NCI-H187 treated with DMSO at 0.1 percent for 48 hours (cell line): ENCODE results near the gene DAPK3.
"Not testable (repeated sequence)": the region's sequence is repeated elsewhere in the genome, so short reads cannot be mapped to it uniquely, and the experiment has no call there.

Experiments
- DNase-seq: peaks from one replicate; lab custom pipeline; 2025; lab: John Stamatoyannopoulos, UW

Gene DAPK3

DNA sequence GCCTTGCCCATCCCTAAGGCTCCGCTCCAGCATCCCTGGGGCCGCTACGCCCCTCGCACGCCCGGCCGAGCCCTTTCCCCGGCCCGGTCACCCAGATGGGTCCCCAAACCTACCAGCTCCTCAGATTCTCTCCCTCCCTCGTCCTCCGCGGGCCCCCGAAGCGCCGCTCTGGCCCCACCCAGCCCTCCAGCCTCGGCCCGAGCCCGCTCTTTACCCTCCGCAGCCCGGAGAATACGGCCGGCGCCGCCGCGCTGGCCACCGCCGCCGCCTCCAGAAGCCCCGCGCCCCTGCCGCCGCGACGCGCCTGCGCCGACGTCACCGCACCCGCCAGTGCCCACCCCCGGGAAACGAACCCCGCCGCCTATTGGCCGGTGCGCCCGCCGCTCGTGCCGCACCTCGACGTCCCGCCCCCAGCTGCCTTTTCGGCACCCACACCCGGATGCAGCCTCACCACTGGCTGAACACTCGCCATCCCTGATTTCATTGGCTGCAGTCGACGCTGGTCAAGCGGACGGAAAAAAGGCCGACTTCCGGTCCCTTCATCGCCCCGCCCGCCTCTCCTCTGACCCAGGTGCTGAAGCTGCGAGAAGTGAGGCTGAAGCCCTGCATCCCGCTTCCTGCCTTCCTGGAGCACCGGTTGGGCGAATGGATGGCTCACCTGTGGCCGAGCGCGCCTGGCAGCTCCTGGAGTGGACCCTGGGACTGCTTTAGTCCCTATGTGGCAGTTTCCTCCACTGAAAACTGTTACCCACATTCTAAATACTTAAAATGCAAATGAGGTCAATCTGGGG lies at the start of gene DAPK3:
Gene DAPK3 (minus strand): TSS at position 292 of the 791 bp plus-strand sequence. CDS start 1,364 bp downstream, outside the sequence.
- DNase-seq: peak; percentile 96

DNA sequence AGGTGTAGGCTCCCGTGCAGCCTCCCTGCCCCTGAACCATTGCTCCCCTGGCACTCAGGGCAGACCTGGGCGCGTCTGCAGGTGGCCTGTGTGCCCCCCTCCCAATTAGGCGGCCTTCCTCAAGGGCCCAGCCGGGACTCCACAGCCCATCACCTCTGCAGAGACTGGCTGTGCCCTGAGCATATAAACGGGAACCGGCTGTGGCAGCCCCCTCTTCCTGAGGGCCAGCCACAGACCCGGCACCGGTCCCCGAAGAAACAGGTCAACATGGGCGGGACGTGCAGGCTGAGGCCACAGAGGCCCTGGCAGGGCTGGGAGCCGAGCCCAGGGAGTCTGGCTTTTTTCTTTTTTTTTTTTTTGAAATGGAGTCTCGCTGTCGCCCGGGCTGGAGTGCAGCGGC lies 48.7 kb upstream of the DAPK3 start:
- DNase-seq: no peak

DNA sequence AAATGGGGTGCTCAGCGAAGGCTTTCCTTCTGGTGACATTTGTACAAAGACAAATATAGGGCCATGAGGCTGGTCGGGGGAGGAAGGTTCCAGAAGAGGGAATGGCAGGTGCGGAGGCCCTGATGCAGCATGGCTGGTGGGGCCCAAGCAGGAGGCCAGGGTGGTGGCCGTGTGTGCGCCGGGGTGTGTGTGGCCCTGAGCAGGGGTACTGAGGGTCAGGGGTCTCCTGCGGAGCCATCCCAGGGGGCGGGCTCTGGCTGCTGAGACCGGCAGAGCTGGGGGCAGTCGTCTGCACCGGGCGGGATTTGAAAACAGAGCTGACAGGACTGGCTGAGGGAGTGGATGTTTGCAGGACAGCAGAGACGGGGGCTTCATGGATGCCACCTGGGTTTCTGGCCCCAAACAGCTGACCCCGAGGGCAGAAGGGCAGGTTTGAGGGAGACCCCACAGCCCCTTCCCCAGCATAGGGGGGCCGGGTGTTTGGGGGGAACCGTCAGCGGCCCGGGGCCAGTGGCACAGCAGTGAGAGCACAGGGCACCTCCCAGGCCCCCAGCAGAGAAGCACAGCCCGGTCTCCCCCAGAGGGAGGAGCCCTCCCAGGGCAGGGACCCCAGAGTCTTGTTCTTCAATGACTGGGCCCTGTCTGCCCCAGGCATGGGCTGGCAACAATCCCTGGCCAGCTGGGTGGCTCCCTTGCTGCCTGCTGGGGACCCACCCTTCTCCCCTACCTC lies 48.0 kb upstream of the DAPK3 start:
- DNase-seq: no peak

DNA sequence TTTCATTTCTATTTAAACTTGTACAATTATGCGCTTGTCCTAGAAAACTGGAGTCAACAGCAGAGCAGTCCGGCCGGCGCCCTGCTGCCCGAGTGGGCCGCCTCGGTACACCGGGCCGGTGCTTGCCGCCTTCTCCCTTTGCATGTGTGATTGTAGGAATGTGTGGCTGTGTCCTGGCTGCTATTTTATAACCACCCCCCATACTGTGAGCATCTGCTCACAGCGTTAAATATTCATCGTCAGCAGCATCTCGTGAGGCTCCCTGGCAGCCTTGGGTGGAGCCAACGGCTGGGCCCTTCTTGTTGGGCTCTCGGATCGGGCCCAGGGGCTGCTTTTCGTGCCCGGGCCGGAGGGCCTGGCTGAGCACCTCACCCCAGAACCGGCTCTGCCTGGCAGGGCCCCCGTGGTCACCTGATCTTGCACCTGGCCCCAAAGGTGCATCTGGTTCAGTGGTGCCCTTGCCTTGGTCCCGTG lies 47.3 kb upstream of the DAPK3 start:
- DNase-seq: no peak

DNA sequence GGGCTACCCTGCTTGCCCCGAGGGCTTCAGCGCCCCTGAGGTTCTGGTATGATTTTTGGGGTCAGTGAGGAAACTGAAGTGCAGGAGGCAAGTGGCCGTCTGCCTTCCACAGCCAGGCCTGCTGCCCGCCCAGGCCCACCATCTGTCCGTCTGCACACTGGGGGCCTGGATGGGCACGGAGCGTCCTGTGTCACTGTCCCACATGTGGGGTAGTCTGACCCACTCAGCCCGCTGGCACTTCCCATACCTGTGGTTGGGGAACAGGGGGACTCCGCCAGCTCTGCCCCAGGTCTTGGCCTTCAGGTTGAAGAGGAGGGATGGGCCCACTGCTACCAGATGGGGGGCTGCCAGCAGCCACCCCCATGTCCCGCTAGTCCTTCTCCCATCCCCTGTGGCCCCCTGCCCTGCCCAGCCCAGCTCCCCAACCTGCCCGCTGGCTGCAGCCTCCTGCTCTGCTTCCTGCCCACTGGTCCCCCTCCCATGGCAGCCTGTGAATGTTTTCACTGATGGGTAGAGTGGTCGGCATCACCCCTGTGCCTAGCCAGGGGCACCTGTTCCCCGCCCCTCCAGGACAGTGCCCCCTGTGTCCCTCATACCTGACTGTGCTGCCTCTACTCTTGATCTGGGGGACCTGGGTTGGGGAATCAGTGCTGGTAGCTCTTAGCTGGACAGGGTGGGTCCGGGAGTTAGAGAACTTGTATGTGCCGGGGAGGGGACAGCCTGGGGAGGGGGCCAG lies 46.2 kb upstream of the DAPK3 start:
- no peak for DNase-seq

DNA sequence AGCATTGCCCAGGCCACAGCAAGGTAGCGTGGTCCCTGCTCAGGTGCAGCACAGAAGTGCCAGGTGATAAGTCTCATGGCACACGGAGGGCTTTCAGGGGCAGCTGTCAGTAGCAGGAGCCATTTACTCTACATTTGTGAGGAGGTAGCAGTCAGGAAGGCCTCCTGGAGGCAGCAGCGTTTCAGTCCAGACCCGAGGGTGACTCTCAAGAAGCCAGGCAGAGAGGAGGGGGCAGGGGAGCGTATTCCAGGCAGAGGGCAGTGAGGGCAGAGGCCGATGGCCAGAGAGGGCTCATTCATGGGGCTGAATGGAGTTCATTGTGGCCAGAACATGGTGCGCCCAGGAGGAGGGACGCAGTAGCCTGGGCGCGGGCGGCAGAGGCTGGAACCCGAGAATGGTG lies 45.6 kb upstream of the DAPK3 start:
- DNase-seq: no peak

DNA sequence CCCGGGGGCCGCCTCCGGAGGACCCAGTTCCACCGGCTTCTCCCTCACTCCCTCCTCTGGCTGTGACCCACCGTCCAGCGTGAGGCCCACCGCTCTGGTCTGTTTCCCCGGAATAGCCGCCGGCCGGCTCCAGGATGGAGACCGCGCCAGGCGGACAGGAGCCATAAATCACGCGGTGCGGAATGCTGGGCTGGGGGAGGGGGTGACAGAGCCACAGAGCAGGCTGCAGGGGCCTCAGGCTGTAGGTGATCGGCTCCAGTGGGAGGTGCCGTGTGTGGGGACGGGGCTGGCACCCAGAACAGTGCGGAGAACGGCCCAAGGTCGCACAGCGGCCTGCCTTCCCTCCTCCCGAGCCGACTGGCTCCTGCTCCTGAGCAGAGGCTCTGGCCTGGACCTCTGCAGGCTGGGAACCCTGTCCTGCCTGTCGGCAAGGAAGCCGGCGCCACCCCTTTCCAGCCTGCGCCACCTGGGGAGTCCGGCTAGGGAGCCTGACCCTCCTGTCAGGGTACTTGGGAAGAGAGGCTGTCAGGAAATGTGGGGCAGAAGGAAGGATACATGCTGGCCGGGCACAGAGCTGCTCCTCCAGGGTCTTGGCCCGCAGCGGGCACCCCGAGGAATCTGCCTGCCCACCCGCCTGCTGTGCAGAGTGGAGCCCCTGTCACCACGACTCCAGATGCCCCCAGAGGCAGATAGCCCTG lies 45.0 kb upstream of the DAPK3 start:
- DNase-seq: no peak

DNA sequence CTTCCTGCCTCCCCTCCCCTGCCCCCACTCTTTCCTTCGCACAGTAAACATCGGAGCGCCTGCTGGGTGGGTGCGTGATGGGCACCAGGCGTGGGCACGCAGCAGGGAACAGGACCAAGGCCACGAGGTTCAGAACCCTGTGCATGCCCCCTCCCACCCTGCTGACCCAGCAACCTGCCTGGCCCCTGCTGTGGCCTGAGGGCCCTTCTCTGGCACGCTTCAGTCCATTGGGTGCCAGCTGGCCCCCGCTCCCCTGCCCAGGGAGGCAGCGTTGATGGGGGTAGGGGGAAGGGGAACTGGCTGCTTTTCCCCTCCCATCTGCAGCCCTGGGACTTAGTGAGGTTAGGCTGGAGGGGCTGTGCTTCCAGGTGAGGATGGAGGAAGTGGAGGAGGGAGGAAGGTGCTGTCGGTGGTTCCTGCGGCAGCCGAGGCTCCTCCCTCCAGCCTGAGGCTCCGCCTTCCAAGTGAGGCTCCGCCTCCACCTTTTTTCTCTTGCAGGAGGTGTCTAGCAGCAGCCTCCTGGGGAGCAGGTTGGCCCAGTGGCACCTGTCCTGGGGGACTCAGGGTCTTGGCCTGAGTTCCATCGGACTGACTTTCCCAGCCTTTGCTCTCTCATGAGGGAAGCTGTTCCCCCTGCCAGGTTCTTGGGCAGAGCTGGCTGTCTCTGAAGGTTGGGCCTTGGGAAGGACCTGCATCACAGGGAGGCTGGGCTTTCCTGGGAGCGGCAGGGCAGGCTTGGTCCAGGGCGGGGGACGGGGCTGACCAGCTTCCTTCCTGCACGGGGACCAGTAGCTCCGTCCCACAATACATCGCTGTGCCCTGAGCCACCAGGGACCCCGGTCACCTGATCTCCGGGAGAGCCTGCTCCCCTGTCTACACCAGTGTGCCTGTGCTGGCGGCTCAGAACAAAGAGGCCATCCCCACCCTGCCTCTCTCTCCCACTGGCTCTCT lies 43.9 kb upstream of the DAPK3 start:
- DNase-seq: no peak

DNA sequence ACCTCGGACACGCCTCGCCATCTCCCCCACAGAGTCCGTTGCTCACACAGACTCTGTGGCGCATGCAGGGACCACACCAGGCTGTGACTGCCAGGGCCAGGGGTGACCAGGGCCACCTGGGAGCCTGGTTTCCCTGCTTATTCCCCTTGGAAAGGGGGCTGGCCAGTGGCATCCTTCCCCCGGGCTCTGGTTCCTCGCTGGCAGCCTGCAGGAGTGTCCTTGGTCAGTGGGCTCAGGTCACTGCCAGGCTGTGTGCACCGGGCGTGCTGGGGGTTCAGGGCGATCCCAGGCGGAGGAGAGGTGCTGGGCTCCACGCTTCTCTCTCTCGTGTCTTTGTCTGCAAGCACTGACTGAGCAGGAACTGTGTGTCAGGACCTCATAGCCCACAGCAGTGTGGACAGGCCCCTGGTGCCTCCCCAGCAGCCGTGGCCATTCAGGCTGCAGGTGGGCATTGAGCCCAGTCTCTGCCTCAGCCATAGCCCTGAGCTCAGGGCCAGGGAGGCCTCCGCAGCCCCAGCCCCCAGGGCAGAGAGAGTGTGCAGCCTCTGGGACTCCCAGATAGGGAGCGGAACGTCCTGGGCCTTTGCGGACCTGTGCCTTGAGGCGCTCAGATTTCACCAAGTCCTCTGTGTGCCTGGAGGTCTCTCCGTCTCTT lies 43.1 kb upstream of the DAPK3 start:
- DNase-seq: no peak

DNA sequence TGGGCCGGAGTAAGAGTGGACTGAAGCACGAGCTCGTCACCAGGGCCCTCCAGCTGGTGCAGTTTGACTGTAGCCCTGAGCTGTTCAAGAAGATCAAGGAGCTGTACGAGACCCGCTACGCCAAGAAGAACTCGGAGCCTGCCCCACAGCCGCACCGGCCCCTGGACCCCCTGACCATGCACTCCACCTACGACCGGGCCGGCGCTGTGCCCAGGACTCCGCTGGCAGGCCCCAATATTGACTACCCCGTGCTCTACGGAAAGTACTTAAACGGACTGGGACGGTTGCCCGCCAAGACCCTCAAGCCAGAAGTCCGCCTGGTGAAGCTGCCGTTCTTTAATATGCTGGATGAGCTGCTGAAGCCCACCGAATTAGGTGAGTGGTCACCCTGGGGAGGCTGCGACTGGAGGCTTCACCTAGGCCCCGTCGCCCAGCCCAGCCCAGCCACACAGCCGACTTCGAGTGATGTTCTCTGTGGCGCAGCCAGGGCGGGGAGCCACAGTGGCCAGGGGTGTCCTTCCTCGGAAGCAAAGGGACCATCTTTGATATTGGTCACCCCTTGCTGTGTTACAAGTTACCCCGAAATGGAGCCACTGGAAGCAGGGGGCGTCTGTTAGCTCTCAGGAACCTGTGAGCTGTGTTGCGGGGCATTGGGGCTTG lies 42.2 kb upstream of the DAPK3 start:
- DNase-seq: no peak

DNA sequence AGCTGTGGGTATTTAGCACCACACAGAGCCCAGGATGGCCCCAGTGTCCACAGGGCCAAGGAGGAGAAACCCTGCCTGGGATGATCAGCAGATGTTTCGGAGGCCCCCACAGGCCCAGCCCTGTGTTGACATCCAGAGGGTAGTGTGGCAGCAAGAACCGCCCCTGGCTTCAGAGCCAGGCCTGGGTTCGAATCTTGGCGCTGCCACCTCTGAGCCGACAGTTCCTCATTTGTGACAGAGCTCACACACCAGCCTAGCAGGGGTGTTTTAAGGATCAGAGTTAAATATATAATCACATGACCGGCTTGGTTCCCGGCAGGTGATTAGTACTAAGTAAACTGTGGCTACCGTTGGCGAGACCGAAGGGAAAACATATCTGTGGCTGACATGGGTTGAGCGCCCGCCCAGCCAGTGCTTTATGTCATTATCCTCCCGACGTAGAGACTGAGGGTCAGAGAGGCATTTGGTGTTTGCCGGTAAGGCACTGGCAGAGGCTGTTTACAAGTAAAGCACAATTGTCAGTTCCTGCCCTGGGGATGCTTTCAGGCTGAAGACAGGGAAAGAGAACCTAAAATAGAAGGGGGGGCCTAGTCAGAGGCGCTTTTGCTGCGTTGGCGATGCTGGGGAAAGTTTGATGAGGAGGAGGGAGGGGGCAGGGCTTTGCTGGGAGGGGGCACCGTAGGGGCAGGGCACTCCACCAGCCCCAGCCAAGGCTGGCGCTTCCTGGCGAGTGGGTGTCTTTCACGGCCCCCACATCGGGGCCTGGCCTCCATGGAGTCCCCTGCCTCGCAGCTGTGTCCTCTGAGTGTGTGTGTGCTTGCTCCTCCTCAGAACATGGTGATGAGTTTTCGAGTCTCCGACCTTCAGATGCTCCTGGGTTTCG lies 41.4 kb upstream of the DAPK3 start:
- no peak for DNase-seq

DNA sequence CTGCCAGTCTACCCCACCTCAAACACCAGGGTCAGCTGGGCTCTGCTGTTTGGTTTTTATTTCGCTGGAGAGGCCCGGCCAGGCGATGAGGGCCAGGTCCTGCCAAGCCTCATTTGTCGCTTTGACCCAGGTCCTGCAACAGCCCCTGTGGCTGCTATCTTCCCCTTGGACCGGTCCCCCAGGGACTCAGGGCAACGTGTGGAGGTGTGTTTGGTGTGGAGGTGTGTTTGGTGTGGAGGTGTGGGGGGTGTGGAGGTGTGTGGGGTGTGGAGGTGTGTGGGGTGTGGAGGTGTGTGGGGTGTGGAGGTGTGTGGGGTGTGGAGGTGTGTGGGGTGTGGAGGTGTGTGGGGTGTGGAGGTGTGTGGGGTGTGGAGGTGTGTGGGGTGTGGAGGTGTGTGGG lies 40.5 kb upstream of the DAPK3 start:
- not testable (repeated sequence) for DNase-seq

DNA sequence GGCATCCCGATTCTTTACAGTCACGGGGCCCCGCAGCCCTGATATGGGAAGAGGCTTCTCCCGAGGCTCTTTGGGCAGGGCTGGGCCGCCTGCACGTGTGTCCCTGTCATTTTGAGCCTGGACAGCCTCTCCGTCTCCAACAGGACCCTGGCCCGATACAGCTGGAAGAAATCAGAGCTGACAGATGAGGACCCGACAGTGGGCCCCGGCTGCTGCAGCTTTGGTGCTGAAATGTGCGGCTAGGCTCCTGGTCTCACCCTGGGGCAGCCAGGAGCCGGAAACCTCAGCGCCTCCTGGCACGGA lies 39.9 kb upstream of the DAPK3 start:
- DNase-seq: no peak

DNA sequence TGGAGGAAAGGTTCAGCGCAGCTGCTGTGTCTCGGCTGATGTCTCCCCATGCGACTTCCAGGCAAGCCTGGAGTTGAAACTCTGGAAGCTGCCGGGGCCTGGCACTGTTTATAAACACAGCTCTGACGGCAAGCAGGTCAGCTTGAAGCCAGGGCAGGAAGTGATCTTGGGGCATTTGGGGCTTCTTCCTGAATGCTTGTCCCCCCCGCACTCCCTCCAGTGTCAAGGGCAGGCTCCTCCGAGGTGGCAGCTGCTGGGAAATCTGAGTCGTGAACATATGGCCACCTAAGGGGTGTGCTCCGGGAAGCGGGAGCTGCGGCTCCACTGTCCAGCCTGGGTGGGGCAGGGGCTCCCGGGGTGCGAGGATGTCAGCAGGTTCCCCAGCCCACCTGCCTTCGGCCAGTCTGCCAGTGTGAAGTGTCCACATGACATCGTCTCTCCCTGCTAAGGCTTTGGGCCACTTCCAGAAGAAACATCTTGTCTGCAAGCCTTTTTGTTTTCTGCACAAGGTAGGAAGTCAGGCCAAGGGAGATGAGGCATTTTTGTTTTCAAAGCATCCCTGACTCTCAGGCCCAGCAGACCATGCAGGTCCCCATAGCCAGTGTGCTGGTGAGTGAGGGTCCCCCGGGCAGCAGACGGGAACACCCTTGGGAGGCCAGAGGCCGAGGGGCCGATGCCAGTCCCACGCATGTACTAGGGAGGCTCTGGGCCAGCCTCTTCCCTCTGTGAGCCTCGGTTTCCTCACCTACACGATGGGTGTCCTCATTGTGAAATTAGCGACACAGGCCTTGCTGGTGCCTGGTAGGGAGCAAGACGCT lies 39.3 kb upstream of the DAPK3 start:
- DNase-seq: no peak

DNA sequence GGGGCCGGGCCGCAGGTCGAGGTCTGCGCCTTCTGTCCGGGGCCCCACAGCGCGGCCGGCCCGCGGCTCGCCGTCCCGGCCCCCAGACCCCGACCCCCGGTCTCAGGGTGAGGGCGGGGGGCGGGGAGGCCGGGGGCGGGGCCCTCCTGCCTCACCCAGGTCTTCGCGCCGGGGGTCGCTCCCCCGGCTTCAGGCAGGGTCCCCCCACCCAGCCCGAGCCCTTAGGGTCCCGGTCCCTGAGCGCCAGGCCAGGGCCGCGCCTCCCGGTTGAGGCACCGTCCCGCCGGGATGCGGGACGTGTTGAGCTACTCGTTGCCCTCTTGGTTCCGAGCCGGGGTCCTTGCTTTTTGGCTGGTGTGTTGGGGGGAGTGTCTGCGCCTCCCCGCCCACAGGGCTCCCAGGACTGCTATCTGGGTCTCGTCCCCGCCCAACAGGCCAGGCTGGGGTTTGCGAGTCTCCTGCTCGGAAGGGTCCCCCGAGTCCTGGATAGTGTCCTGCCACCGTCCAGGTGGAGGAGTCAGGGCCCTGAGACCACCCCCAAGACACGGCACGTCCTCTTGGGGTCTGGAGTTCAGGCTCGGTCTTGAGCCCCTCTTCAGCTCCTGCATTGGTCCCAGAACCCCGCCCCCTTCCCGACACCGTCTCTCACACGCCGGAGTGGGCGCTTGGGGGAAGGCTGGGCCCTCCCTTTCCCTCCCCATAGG lies 37.1 kb upstream of the DAPK3 start:
- DNase-seq: no peak

DNA sequence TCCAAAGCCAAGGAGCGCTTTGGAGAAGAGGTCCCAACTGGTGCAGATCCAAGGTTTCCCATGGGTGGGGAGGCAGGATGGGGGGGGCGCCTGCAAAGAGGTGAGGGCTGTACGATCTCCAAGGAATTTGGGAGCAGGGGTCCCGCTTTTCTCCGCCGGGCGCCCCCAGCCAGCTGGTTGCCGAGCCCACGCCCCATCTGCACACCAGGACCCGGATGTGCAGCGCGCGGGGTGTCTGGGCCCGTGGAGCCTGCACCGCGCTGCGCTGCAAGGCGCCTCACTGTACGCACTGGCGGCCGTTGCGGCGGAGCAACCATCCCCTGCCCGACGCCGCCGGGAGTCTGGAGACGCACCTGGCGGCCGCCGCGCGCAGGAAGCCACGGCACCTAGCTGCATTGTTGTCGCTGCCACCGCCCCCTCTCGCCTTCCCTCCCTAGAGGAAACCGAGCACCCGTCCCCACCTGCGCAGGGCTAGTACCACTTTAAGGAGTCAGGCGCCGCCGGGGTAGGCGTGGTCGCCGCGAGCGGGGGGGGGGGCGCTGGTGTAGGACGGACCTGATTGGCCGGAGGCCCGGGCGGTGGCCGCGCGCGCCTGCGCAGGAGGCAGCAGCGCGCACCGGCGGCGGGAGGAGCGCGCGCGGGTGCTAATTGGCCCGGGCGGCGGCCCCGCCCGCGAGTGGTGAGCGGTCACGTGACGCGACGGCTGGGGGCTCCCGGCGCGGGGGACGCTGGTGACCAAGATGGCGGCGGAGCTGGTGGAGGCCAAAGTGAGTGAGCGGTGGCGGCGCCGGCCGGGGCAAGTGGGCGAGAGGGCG lies 36.3 kb upstream of the DAPK3 start, which contains the start of gene PIAS4:
Gene PIAS4 (plus strand): TSS at position 716 of the 815 bp plus-strand sequence. CDS start 25 bp downstream, at position 741.
- peak; percentile 64 for DNase-seq
